Lower leg skin (tissue), 4 donors: ENCODE data around the gene NUP98. TPM values are rescaled to one million over a fixed set of nuclear protein-coding genes. Genes with fewer than 3 reads are reported as not detected.

Experiments
- DNase-seq, 2 donors: peaks; one replicate each; pipeline ENCODE4 v3.0.0-alpha.2; 2019; ENCODE audit warnings: low spot score in 2 of 2
- H3K4me3 ChIP-seq: fragments of 200-600 bp; sonication (generic); 2 replicates; pipeline ENCODE4 v1.5.1; 2017; ENCODE audit warnings: mild to moderate bottlenecking, low read depth; ENCODE audit not compliant: poor library complexity, severe bottlenecking
- CTCF ChIP-seq, 3 donors: fragments of 450-650 bp; IDR thresholded peaks; one replicate each; pipeline ENCODE4 v1.5.1; 2016; ENCODE audit warnings: antibody characterized with exemption in 3 of 3, mild to moderate bottlenecking in 3 of 3, moderate library complexity in 2 of 3
- POLR2A ChIP-seq, 2 donors: fragments of 450-650 bp; IDR thresholded peaks; one replicate each; pipeline ENCODE4 v1.6.1; 2016 to 2017; ENCODE audit warnings: antibody characterized with exemption in 2 of 2, mild to moderate bottlenecking in 1 of 2, moderate library complexity in 1 of 2
- WGBS, 2 donors: methylation state at CpG; one replicate each; pipeline ENCODE4 v1.1.5; 2018; 5-methylcytosine and 5-hydroxymethylcytosine counted together
- intact Hi-C: fragments of 100-400 bp; cut with DNase I; formaldehyde crosslinking; loops from one replicate; pipeline ENCODE4 v1.15.0; 2023; ENCODE audit warnings: low total_unique reads
- total RNA-seq, 4 donors: library from RNA; depleted of rRNA; stranded (reverse); fragments of >200 nt; gene quantifications; one replicate each; pipeline ENCODE4 v1.1.0, GENCODE V29; 2016

Gene NUP98
- total RNA-seq, 4 donors from 2014 or later = 65.4 to 220 (median 97.9) TPM

- WGBS, 2 donors = 81 to 90% methylated on average over 4 to 5 of the region's 5 CpGs
- intact Hi-C loops = no loop called here
- no peak overlapping the region for H3K4me3 ChIP-seq
- DNase-seq = peak in 1 of 2 donors; percentile 34
- TF ChIP-seq CTCF (IDR thresholded peaks at IDR 0.05) (no peak), POLR2A (IDR thresholded peaks at IDR 0.05) (no peak)
These were observed 2.5 kb upstream of the NUP98 start for GRCh38 chr11:3799873-3800272.

- no peak overlapping the region for H3K4me3 ChIP-seq
- TF ChIP-seq CTCF (IDR thresholded peaks at IDR 0.05) = no peak
- no peak for TF ChIP-seq POLR2A (IDR thresholded peaks at IDR 0.05)
- intact Hi-C loops = no loop called here
- DNase-seq = peak in 1 of 2 donors; percentile 56
- 94 to 97% methylated on average over 9 of the region's 9 CpGs for WGBS, 2 donors
These were observed 1.8 kb upstream of the NUP98 start for GRCh38 chr11:3799143-3799542.

DNA sequence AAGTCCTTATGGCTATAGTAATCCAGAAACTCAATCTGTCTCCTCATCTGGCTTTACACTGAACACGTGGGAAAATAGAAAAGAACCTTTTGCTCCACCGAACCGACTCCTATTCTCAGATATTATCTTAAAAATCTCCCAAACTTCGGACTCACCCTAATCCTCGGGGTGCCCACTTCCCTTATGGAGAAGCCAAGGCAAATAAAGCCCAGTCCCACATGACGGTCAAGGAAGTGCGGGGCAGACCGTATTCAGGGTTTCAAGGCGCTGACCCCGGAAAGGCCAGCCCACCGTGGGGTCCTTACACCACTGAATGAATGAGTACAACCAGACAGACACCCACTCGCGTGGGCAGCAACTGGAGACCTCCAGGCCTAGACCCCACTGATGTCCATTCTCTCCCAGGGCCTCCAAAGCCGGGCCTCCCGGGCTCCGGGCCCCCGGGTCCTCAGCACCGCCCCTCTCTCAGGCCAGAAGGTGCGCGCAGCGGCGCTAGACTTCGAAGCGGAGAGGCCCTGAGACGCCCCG, 489 bp downstream of the NUP98 start:
- no peak for TF ChIP-seq CTCF (IDR thresholded peaks at IDR 0.05)
- no peak for TF ChIP-seq POLR2A (IDR thresholded peaks at IDR 0.05)
- intact Hi-C loops = no loop called here
- DNase-seq = peak in 1 of 2 donors; percentile 40

GRCh38 chr11:3796346-3796745, 1.0 kb downstream of the NUP98 start:
- 7% methylated on average over 14 of the region's 14 CpGs for WGBS, 2 donors
- peak overlapping the region; percentile 93 for H3K4me3 ChIP-seq
- DNase-seq = peak in 1 of 2 donors; percentile 37
- no peak for TF ChIP-seq CTCF (IDR thresholded peaks at IDR 0.05)
- no peak for TF ChIP-seq POLR2A (IDR thresholded peaks at IDR 0.05)
- intact Hi-C loops = no loop called here

More for the DNA sequence above, 489 bp downstream of the NUP98 start:
- peak overlapping the region; percentile 93 for H3K4me3 ChIP-seq
- WGBS, 2 donors = 0 to 1% methylated on average over 19 to 21 of the region's 26 CpGs

GRCh38 chr11:3796002-3796311, 1.4 kb downstream of the NUP98 start:
- H3K4me3 ChIP-seq = no peak overlapping the region
- TF ChIP-seq POLR2A (IDR thresholded peaks at IDR 0.05) (no peak), CTCF (IDR thresholded peaks at IDR 0.05) (no peak)
- whole genome bisulfite sequencing, 2 donors = 35 to 44% methylated on average over 6 of the region's 6 CpGs
- no peak for DNase-seq
- intact Hi-C loops = no loop called here
